Spleen (tissue), 11 donors: ENCODE measurements around the gene CPED1. TPM values are rescaled to one million over a fixed set of nuclear protein-coding genes. Genes with fewer than 3 reads are reported as not detected.

ENCODE experiments used
- DNase-seq: peaks from one replicate; pipeline ENCODE4 v3.0.0-alpha.2; 2020
- H3K27ac ChIP-seq, 8 donors: fragments of 200-600 bp; sonication (generic) in 7 of 8; 1 replicate in 4 of 8; 2 replicates in 4 of 8; pipeline versions ENCODE4 v1.5.0 to v1.8.0; 2016 to 2021; ENCODE audit warnings: inconsistent platforms in 4 of 8, mild to moderate bottlenecking in 4 of 8, moderate library complexity in 1 of 8
- H3K27me3 ChIP-seq, 7 donors: fragments of 200-600 bp; sonication (generic) in 6 of 7; replicated peaks in 1 of 7; 1 replicate in 4 of 7; 2 replicates in 3 of 7; pipeline versions ENCODE4 v1.5.0 to v1.8.0; 2016 to 2021; ENCODE audit warnings: inconsistent platforms in 3 of 7, mild to moderate bottlenecking in 1 of 7
- H3K36me3 ChIP-seq, 6 donors: fragments of 200-600 bp; sonication (generic) in 5 of 6; 1 replicate in 4 of 6; 2 replicates in 2 of 6; pipeline versions ENCODE4 v1.5.0 to v1.8.0; 2016 to 2021; ENCODE audit warnings: inconsistent platforms in 2 of 6
- H3K4me1 ChIP-seq, 6 donors: fragments of 200-600 bp; sonication (generic) in 5 of 6; 1 replicate in 3 of 6; 2 replicates in 3 of 6; pipeline versions ENCODE4 v1.5.0 to v1.8.0; 2016 to 2021; ENCODE audit warnings: inconsistent platforms in 3 of 6
- H3K4me3 ChIP-seq, 8 donors: fragments of 200-600 bp; sonication (generic) in 7 of 8; 1 replicate in 4 of 8; 2 replicates in 4 of 8; pipeline versions ENCODE4 v1.5.0 to v1.8.0; 2016 to 2021; ENCODE audit warnings: inconsistent platforms in 4 of 8, mild to moderate bottlenecking in 4 of 8, moderate library complexity in 2 of 8
- H3K9me3 ChIP-seq, 8 donors: fragments of 200-600 bp; sonication (generic) in 7 of 8; 1 replicate in 4 of 8; 2 replicates in 4 of 8; pipeline versions ENCODE4 v1.5.0 to v1.8.0; 2016 to 2021; ENCODE audit warnings: inconsistent platforms in 4 of 8
- POLR2A ChIP-seq, 3 donors: fragments of 450-650 bp; IDR thresholded peaks; one replicate each; pipeline ENCODE4 v1.5.1; 2017; ENCODE audit warnings: antibody characterized with exemption in 3 of 3, mild to moderate bottlenecking in 1 of 3
- POLR2AphosphoS5 ChIP-seq, 3 donors: sonication (generic); formaldehyde crosslinking; IDR thresholded peaks; one replicate each; pipeline ENCODE4 v1.5.1; 2017; ENCODE audit warnings: antibody characterized with exemption in 3 of 3
- WGBS, 5 donors: extraction: QIAGEN DNeasy Blood & Tissue Kit in 3 of 5; methylation state at CpG; one replicate each; pipeline versions ENCODE4 v1.1.5 to v1.1.7; 2013 to 2018; 5-methylcytosine and 5-hydroxymethylcytosine counted together
- intact Hi-C: fragments of 100-400 bp; cut with DNase I; formaldehyde crosslinking; loops from one replicate; pipeline ENCODE4 v1.15.0; 2023; ENCODE audit warnings: low total_unique reads
- polyA plus RNA-seq, 3 donors: library from polyadenylated mRNA; stranded (reverse); fragments of 200-250 nt; gene quantifications; one replicate each; pipeline ENCODE4 v1.2.1, GENCODE V29; 2013
- total RNA-seq, 7 donors: library from RNA; depleted of rRNA in 3 of 7; stranded (reverse); fragments of >200 nt in 3 of 7; fragmentation: NEBNext Ultra II Directional in 4 of 7; extraction: Animal tissue kit (Norgen Biotek cat#: 25700) in 4 of 7; gene quantifications; one replicate each; pipeline versions ENCODE4 v1.1.0 to v1.2.1, GENCODE V29; 2016 to 2021
- TF ChIP-seq, protein P1 (sequence below), 11 experiments: fragments of 200-600 bp in 7 of 11; fragments of 450-650 bp in 4 of 11; sonication (generic) in 4 of 11; IDR thresholded peaks in 8 of 11; conservative IDR thresholded peaks in 3 of 11; 1 replicate in 7 of 11; 2 replicates in 4 of 11; pipeline versions ENCODE4 v1.4.0 to v1.8.0; 2016 to 2021; ENCODE audit warnings: antibody characterized with exemption in 11 of 11, inconsistent platforms in 4 of 11, mild to moderate bottlenecking in 1 of 11
- donor health status: healthy with polysubstance abuse.
- donor health status: DM: no; HTN: no; CAD: no; lungs with moderate emphysema.
- donor health status: DM: no; HTN: no; CAD: no.
- donor health status: Bipolar disorder and iron deficiency.
- donor health status: healthy.
- donor health status: DM: no; HTN: no; CAD: no.
- donor health status: DM: yes; HTN: yes; CAD: no.

The CPED1 gene
- total and polyA plus RNA-seq, 10 donors = 1.5 to 81.6 (median 38.6) TPM

DNA sequence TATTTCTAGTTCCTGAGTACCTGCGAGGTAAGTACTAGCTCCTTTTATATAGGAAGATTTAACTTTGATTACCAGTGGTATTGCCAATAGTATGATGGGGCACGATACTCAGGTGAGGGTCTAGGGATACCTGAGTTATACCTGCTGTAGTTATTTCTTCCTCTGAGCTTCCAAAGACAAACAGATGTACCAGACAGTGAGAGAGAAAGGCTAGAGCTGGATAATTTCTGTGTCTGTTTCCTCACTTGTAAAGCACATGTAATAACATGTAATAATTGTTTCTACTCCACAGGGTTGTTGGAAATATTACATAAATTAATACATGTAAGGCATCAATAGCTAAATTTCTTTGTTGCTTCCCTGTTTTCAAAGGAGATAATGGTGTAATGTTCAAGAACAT, 53.7 kb downstream of the CPED1 start:
- Histone ChIP-seq H3K4me3 (no peak overlapping the region), H3K27ac (peak overlapping the region; percentile 43 to 70 (median 60)), H3K36me3 (no peaks in the 10 kb centered on the region), H3K27me3 (no peaks in the 10 kb centered on the region), H3K4me1 (peaks cover 0 to 18% (median 6%) of the 10 kb centered on the region in 6 donors), H3K9me3 (no peaks in the 10 kb centered on the region)
- no peak for DNase-seq
- intact Hi-C loops = no loop called here
- TF ChIP-seq POLR2AphosphoS5 (IDR thresholded peaks at IDR 0.05) (no peak), POLR2A (IDR thresholded peaks at IDR 0.05) (no peak)
- TF ChIP-seq, protein P1, sequence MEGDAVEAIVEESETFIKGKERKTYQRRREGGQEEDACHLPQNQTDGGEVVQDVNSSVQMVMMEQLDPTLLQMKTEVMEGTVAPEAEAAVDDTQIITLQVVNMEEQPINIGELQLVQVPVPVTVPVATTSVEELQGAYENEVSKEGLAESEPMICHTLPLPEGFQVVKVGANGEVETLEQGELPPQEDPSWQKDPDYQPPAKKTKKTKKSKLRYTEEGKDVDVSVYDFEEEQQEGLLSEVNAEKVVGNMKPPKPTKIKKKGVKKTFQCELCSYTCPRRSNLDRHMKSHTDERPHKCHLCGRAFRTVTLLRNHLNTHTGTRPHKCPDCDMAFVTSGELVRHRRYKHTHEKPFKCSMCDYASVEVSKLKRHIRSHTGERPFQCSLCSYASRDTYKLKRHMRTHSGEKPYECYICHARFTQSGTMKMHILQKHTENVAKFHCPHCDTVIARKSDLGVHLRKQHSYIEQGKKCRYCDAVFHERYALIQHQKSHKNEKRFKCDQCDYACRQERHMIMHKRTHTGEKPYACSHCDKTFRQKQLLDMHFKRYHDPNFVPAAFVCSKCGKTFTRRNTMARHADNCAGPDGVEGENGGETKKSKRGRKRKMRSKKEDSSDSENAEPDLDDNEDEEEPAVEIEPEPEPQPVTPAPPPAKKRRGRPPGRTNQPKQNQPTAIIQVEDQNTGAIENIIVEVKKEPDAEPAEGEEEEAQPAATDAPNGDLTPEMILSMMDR (IDR thresholded peaks at IDR 0.05 in 8 of 11, conservative IDR thresholded peaks at IDR 0.05 in 3 of 11) = no peak
- 63 to 83% (median 70%) methylated on average over 2 of the region's 2 CpGs for WGBS, 5 donors

DNA sequence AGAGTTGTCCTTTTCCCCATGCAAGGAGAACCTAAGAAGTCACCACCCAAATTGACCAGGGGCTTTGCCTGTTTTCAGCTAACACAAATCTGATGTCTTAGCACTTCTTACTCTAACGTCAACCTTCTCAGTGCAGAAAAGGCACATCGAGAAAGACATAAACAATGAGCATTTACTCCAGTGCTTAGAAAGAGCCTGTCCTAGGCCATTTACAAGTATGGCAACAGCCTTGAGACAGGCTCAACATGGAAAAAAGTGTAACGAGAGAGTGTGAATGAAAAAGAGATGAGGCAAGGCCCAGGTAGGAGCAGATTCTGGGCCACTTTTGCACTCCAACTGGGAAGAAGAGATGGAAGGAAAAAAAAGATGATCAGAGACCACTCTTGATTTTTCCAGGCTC, 54.4 kb downstream of the CPED1 start:
- Histone ChIP-seq H3K9me3 (no peaks in the 10 kb centered on the region), H3K4me3 (no peak overlapping the region), H3K27me3 (no peaks in the 10 kb centered on the region), H3K4me1 (peaks cover 0 to 18% (median 6%) of the 10 kb centered on the region in 6 donors), H3K27ac (peak overlapping the region in 3 of 8 donors; percentile 59 to 70 (median 63)), H3K36me3 (no peaks in the 10 kb centered on the region)
- intact Hi-C loops = no loop called here
- WGBS, 5 donors = 85 to 95% (median 90%) methylated on average over 3 of the region's 3 CpGs
- DNase-seq = no peak
- TF ChIP-seq POLR2A (IDR thresholded peaks at IDR 0.05) (no peak), POLR2AphosphoS5 (IDR thresholded peaks at IDR 0.05) (no peak)
- TF ChIP-seq, protein P1 (IDR thresholded peaks at IDR 0.05 in 8 of 11, conservative IDR thresholded peaks at IDR 0.05 in 3 of 11) = no peak

DNA sequence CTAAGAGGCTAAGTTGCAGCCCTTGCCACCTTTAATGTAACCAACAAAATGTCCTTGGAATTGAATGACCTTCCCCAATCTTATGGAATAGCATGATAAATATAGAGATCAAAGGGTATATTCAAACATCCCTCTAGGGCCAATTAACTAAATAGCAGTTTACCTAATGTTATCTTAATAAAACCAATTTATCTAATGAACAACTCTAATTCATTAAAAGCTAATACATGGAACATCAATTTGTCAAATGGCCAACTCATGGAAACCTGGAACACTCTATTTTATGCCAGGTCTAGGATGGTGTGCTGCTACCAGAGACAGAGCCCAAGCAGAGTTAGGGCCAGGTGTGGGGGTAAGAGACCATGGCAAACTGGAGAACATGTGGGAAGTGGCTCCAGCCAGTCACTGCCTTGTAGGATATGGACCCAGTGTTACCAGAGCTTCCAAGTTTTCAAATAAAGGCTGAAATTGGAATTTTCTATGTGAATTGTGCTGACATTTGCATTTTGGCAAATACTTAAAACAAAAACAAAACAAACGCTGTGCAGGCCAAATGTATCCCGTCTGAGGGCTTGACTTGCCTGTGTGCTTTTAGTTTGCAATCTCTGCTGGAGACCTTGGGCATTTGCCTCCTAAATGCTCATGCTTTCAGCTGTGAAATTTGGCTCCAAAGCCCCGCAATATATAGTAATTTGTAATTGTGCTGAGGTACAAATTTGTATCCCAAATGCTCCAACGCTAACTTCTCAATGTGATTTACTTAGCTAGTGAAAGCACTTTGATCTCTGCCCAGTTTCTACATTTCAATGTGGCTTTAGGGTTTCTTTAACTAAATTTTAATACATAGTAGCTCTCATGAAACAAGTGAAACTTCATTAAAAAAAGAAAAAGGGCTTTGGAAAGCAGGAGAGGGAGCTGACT, 55.1 kb downstream of the CPED1 start:
- Histone ChIP-seq H3K4me1 (peaks cover 0 to 18% (median 6%) of the 10 kb centered on the region in 6 donors), H3K27ac (peak overlapping the region in 1 of 8 donors; percentile 70), H3K9me3 (no peaks in the 10 kb centered on the region), H3K27me3 (no peaks in the 10 kb centered on the region), H3K4me3 (no peak overlapping the region), H3K36me3 (no peaks in the 10 kb centered on the region)
- TF ChIP-seq POLR2AphosphoS5 (IDR thresholded peaks at IDR 0.05) (no peak), POLR2A (IDR thresholded peaks at IDR 0.05) (no peak)
- TF ChIP-seq, protein P1 (IDR thresholded peaks at IDR 0.05 in 8 of 11, conservative IDR thresholded peaks at IDR 0.05 in 3 of 11) = no peak
- 78 to 94% (median 90%) methylated on average over 4 of the region's 4 CpGs for WGBS, 5 donors
- intact Hi-C loops = no loop called here
- no peak for DNase-seq

DNA sequence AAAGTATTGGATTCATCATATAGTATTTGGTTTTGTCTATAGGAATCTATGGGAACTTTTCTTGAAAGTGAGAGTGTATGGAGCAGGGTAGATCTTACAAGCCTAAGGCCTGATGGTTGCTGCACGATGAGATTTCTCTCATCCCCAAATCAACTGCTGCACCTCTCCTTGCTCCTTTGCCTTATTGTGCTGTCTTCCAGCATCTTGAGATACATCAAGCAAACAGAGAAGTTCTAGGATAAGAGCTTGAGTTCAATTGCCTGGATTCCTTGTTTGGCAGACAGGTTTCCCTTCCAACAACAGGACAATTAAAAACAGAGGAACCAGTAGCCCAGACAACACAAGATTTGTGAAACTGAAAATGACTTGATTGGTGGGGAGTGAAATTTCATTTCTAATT, 56.6 kb downstream of the CPED1 start:
- no peak overlapping the region for H3K4me3 ChIP-seq
- no peaks in the 10 kb centered on the region for H3K36me3 ChIP-seq
- H3K27me3 ChIP-seq = no peaks in the 10 kb centered on the region
- TF ChIP-seq POLR2AphosphoS5 (IDR thresholded peaks at IDR 0.05) = no peak
- TF ChIP-seq POLR2A (IDR thresholded peaks at IDR 0.05) = no peak
- TF ChIP-seq, protein P1 (IDR thresholded peaks at IDR 0.05 in 8 of 11, conservative IDR thresholded peaks at IDR 0.05 in 3 of 11) = no peak
- H3K27ac ChIP-seq = no peak overlapping the region
- intact Hi-C loops = no loop called here
- peaks cover 0 to 30% (median 9%) of the 10 kb centered on the region in 6 donors for H3K4me1 ChIP-seq
- DNase-seq = no peak
- 92 to 100% (median 96%) methylated on average over 1 of the region's 1 CpG for WGBS, 5 donors
- H3K9me3 ChIP-seq = no peaks in the 10 kb centered on the region
